Pancreas (tissue), 10 donors: ENCODE measurements around the gene TUBB3. TPM values are rescaled to one million over a fixed set of nuclear protein-coding genes. Genes with fewer than 3 reads are reported as not detected.
A peak's percentile ranks its signal among the peaks of the same experiment; 100 is the strongest.

Experiments used
- ATAC-seq, 4 donors: fragments of 200-7000 bp; cut with Tn5 transposase; one replicate each; pipeline versions ENCODE4 v1.8.0 to v1.9.1; 2020; ENCODE audit warnings: mild to moderate bottlenecking in 4 of 4, moderate library complexity in 4 of 4
- DNase-seq, 6 donors: peaks; one replicate each; pipeline ENCODE4 v3.0.0-alpha.2; 2020
- FAIRE-seq: peaks from 2 replicates; lab custom pipeline; 2012; peaks lifted over from hg19 to GRCh38; lab: Jason Lieb, UNC
- H3K27ac ChIP-seq, 4 donors: fragments of 200-600 bp; sonication (generic); 1 replicate in 3 of 4; 2 replicates in 1 of 4; pipeline versions ENCODE4 v1.5.0 to v1.8.0; 2020
- H3K27me3 ChIP-seq, 4 donors: fragments of 200-600 bp; one replicate each; pipeline ENCODE4 v1.8.0; 2021
- H3K36me3 ChIP-seq, 3 donors: fragments of 200-600 bp; sonication (generic) in 1 of 3; one replicate each; pipeline versions ENCODE4 v1.5.0 to v1.8.0; 2020 to 2021
- H3K4me1 ChIP-seq, 3 donors: fragments of 200-600 bp; one replicate each; pipeline ENCODE4 v1.8.0; 2021
- H3K4me3 ChIP-seq, 4 donors: fragments of 200-600 bp; sonication (generic) in 2 of 4; one replicate each; pipeline versions ENCODE4 v1.5.0 to v1.8.0; 2020 to 2021
- H3K9me3 ChIP-seq, 4 donors: fragments of 200-600 bp; one replicate each; pipeline ENCODE4 v1.8.0; 2021
- WGBS, 2 donors: extraction: QIAGEN DNeasy Blood & Tissue Kit; methylation state at CpG; one replicate each; pipeline ENCODE4 v1.1.7; 2013; 5-methylcytosine and 5-hydroxymethylcytosine counted together
- intact Hi-C, 3 donors: fragments of 100-400 bp; cut with DNase I; formaldehyde crosslinking; loops; one replicate each; pipeline versions ENCODE4 v1.11.1 to v1.14.2; 2022
- polyA plus RNA-seq, 2 donors: library from polyadenylated mRNA; stranded (reverse); fragments of 200-250 nt; gene quantifications; one replicate each; pipeline ENCODE4 v1.2.3, GENCODE V29; 2013
- total RNA-seq, 6 donors: library from RNA; stranded (reverse); fragmentation: NEBNext Ultra II Directional in 4 of 6; extraction: Animal tissue kit (Norgen Biotek cat#: 25700) in 4 of 6; gene quantifications; one replicate each; pipeline versions ENCODE4 v1.2.1 to v1.2.4, GENCODE V29; 2021 to 2023
- TF ChIP-seq, protein P1 (sequence below), 4 donors: fragments of 200-600 bp; sonication (generic) in 3 of 4; IDR thresholded peaks; one replicate each; pipeline versions ENCODE4 v1.5.0 to v1.8.0; 2021; ENCODE audit warnings: antibody characterized with exemption in 4 of 4
- donor health status: healthy with polysubstance abuse.
- donor health status: DM: no; HTN: no; CAD: no; lungs with moderate emphysema.
- donor health status: DM: no; HTN: no; CAD: no.
- donor health status: control.
- donor health status: control.
- donor health status: Bipolar disorder and iron deficiency.
- donor health status: DM: yes; HTN: yes; CAD: no.
- donor health status: DM: no; HTN: no; CAD: no.
- donor health status: DM: no; HTN: no; CAD: no.
- donor health status: DM: yes; HTN: yes; CAD: no.

Gene TUBB3
- total and polyA plus RNA-seq, 8 donors, result 0.37 to 25.4 (median 1.8) TPM

- FAIRE-seq, result no peak
Measured at GRCh38 chr16:89895482-89896250, 27.5 kb upstream of the TUBB3 start.

DNA sequence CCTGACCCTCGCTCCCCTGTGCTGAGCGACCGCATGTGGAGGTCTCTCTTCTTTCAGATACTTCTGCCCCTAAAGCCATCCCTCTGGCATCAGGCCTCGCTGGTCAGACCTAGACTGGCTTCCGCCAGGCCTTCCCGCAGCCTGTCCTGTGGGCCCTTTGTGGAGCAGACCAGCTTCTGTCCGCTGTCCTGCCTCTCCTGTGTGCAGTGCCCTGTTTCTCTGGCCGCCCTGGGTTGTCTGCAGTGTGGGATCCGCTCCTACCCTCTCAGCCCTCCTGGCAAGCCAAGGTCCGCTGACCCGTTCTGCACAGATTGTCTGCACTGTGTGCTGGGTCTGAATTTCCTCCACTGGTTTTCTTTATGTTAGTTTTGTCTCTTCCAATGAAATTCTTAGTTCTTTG is 25.9 kb upstream of the TUBB3 start:
- H3K36me3 ChIP-seq, result peaks cover 4 to 65% (median 27%) of the 10 kb centered on the region in 3 donors
- H3K9me3 ChIP-seq, result no peaks in the 10 kb centered on the region
- H3K4me1 ChIP-seq, result no peaks in the 10 kb centered on the region
- DNase-seq, result peak in 1 of 6 donors; percentile 49
- WGBS, 2 donors, result 98% methylated on average over 11 of the region's 11 CpGs
- TF ChIP-seq, protein P1, sequence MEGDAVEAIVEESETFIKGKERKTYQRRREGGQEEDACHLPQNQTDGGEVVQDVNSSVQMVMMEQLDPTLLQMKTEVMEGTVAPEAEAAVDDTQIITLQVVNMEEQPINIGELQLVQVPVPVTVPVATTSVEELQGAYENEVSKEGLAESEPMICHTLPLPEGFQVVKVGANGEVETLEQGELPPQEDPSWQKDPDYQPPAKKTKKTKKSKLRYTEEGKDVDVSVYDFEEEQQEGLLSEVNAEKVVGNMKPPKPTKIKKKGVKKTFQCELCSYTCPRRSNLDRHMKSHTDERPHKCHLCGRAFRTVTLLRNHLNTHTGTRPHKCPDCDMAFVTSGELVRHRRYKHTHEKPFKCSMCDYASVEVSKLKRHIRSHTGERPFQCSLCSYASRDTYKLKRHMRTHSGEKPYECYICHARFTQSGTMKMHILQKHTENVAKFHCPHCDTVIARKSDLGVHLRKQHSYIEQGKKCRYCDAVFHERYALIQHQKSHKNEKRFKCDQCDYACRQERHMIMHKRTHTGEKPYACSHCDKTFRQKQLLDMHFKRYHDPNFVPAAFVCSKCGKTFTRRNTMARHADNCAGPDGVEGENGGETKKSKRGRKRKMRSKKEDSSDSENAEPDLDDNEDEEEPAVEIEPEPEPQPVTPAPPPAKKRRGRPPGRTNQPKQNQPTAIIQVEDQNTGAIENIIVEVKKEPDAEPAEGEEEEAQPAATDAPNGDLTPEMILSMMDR (IDR thresholded peaks at IDR 0.05), result no peak
- intact Hi-C loops, result no loop called here
- H3K27me3 ChIP-seq, result no peaks in the 10 kb centered on the region
- no peak for ATAC-seq
- no peak for FAIRE-seq
- no peak overlapping the region for H3K27ac ChIP-seq
- H3K4me3 ChIP-seq, result no peak overlapping the region

More at GRCh38 chr16:89895482-89896250, 27.5 kb upstream of the TUBB3 start:
- no peak overlapping the region for H3K4me3 ChIP-seq
- H3K9me3 ChIP-seq, result no peaks in the 10 kb centered on the region
- no peaks in the 10 kb centered on the region for H3K27me3 ChIP-seq
- TF ChIP-seq, protein P1 (IDR thresholded peaks at IDR 0.05), result no peak
- no peaks in the 10 kb centered on the region for H3K4me1 ChIP-seq
- DNase-seq, result peak in 1 of 6 donors; percentile 26
- WGBS, 2 donors, result 93 to 96% methylated on average over 26 of the region's 26 CpGs
- no peak for ATAC-seq
- H3K36me3 ChIP-seq, result peaks cover 4 to 69% (median 22%) of the 10 kb centered on the region in 3 donors
- H3K27ac ChIP-seq, result no peak overlapping the region
- intact Hi-C loops, result no loop called here

- 96 to 97% methylated on average over 36 of the region's 36 CpGs for WGBS, 2 donors
- DNase-seq (peak in 1 of 6 donors; percentile 64), FAIRE-seq (no peak), ATAC-seq (no peak)
- Histone ChIP-seq H3K4me1 (no peaks in the 10 kb centered on the region), H3K27ac (no peak overlapping the region), H3K36me3 (peaks cover 4 to 64% (median 27%) of the 10 kb centered on the region in 3 donors), H3K9me3 (no peaks in the 10 kb centered on the region), H3K4me3 (no peak overlapping the region), H3K27me3 (no peaks in the 10 kb centered on the region)
- TF ChIP-seq, protein P1 (IDR thresholded peaks at IDR 0.05), result no peak
- intact Hi-C loops, result no loop called here
Measured at GRCh38 chr16:89898201-89898967, 24.8 kb upstream of the TUBB3 start.

GRCh38 chr16:89899879-89900481 is 23.2 kb upstream of the TUBB3 start:
- Histone ChIP-seq H3K9me3 (no peaks in the 10 kb centered on the region), H3K27ac (no peak overlapping the region), H3K4me1 (no peaks in the 10 kb centered on the region), H3K36me3 (peaks cover 4 to 71% (median 31%) of the 10 kb centered on the region in 3 donors), H3K27me3 (no peaks in the 10 kb centered on the region), H3K4me3 (no peak overlapping the region)
- TF ChIP-seq, protein P1 (IDR thresholded peaks at IDR 0.05), result no peak
- intact Hi-C loops, result no loop called here
- ATAC-seq (no peak), FAIRE-seq (no peak), DNase-seq (no peak)
- WGBS, 2 donors, result 94 to 96% methylated on average over 20 of the region's 20 CpGs
